Left lung (tissue), 10 donors: ENCODE measurements around the gene TTBK1. TPM values are rescaled to one million over a fixed set of nuclear protein-coding genes. Genes with fewer than 3 reads are reported as not detected.

ENCODE experiments used
- ATAC-seq: fragments of 200-7000 bp; cut with Tn5 transposase; one replicate; pipeline ENCODE4 v1.9.1; 2020; ENCODE audit warnings: moderate library complexity
- DNase-seq, 4 donors: peaks; one replicate each; pipeline ENCODE4 v3.0.0-alpha.2; 2013 to 2020
- H3K27ac ChIP-seq, 2 donors: fragments of 200-600 bp; sonication (generic) in 1 of 2; one replicate each; pipeline versions ENCODE4 v1.5.0 to v1.8.0; 2020 to 2021
- H3K27me3 ChIP-seq, 2 donors: fragments of 200-600 bp; sonication (generic) in 1 of 2; one replicate each; pipeline versions ENCODE4 v1.5.0 to v1.8.0; 2020 to 2021
- H3K36me3 ChIP-seq, 2 donors: fragments of 200-600 bp; sonication (generic) in 1 of 2; one replicate each; pipeline versions ENCODE4 v1.5.0 to v1.8.0; 2020 to 2021
- H3K4me1 ChIP-seq, 2 donors: fragments of 200-600 bp; one replicate each; pipeline ENCODE4 v1.8.0; 2021
- H3K4me3 ChIP-seq, 2 donors: fragments of 200-600 bp; sonication (generic) in 1 of 2; one replicate each; pipeline versions ENCODE4 v1.5.0 to v1.8.0; 2020 to 2021; ENCODE audit warnings: mild to moderate bottlenecking in 1 of 2
- H3K9me3 ChIP-seq, 2 donors: fragments of 200-600 bp; sonication (generic) in 1 of 2; one replicate each; pipeline versions ENCODE4 v1.5.0 to v1.8.0; 2020 to 2021
- intact Hi-C, 2 donors: fragments of 100-400 bp; cut with DNase I; formaldehyde crosslinking; loops; one replicate each; pipeline versions ENCODE4 v1.11.2 to v1.14.2; 2022
- polyA plus RNA-seq, 6 donors: library from polyadenylated mRNA; unstranded; fragments of 120-200 nt; gene quantifications; one replicate each; pipeline ENCODE4 v1.2.1, GENCODE V29; 2013; ENCODE audit not compliant: insufficient read length in 6 of 6
- total RNA-seq, 2 donors: library from RNA; stranded (reverse); fragmentation: NEBNext Ultra II Directional; extraction: Animal tissue kit (Norgen Biotek cat#: 25700); gene quantifications; one replicate each; pipeline ENCODE4 v1.2.1, GENCODE V29; 2021
- TF ChIP-seq, protein P1 (sequence below), 2 donors: fragments of 200-600 bp; sonication (generic) in 1 of 2; IDR thresholded peaks; one replicate each; pipeline versions ENCODE4 v1.5.0 to v1.8.0; 2021; ENCODE audit warnings: antibody characterized with exemption in 2 of 2
- donor health status: DM: no; HTN: yes; CAD: no.
- donor health status: DM: no; HTN: no; CAD: no.

TTBK1 gene
- total and polyA plus RNA-seq, 8 donors = 0.08 to 0.94 (median 0.62) TPM

DNA sequence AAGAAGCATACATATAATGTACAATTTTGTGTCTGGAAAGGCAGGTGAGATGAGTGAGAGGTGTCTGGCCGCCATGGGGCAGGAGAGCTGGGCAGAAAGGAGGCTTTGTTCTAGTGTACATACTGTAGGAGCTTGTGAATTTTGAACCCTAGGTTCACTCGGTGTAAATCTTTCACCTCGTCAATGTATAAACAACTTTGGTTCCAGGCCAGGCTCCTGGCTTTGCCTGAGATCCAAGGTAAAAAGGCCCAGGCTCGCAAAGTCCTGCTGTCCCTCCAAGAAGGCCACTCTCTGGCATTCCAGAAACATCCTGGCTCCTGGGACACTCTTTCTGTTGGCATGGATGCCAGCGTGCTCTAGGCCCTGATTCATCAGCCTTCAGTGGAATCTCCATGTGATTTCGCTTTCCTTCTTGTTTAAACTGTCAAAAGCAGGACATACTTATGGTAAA is 47.6 kb downstream of the TTBK1 start:
- TF ChIP-seq, protein P1, sequence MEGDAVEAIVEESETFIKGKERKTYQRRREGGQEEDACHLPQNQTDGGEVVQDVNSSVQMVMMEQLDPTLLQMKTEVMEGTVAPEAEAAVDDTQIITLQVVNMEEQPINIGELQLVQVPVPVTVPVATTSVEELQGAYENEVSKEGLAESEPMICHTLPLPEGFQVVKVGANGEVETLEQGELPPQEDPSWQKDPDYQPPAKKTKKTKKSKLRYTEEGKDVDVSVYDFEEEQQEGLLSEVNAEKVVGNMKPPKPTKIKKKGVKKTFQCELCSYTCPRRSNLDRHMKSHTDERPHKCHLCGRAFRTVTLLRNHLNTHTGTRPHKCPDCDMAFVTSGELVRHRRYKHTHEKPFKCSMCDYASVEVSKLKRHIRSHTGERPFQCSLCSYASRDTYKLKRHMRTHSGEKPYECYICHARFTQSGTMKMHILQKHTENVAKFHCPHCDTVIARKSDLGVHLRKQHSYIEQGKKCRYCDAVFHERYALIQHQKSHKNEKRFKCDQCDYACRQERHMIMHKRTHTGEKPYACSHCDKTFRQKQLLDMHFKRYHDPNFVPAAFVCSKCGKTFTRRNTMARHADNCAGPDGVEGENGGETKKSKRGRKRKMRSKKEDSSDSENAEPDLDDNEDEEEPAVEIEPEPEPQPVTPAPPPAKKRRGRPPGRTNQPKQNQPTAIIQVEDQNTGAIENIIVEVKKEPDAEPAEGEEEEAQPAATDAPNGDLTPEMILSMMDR (IDR thresholded peaks at IDR 0.05) = no peak
- Histone ChIP-seq H3K36me3 (no peaks in the 10 kb centered on the region), H3K4me3 (no peak overlapping the region), H3K27me3 (peaks cover 0 to 16% of the 10 kb centered on the region in 2 donors), H3K27ac (no peak overlapping the region), H3K9me3 (no peaks in the 10 kb centered on the region), H3K4me1 (no peaks in the 10 kb centered on the region)
- ATAC-seq (no peak), DNase-seq (no peak)
- intact Hi-C loops = no loop called here

DNA sequence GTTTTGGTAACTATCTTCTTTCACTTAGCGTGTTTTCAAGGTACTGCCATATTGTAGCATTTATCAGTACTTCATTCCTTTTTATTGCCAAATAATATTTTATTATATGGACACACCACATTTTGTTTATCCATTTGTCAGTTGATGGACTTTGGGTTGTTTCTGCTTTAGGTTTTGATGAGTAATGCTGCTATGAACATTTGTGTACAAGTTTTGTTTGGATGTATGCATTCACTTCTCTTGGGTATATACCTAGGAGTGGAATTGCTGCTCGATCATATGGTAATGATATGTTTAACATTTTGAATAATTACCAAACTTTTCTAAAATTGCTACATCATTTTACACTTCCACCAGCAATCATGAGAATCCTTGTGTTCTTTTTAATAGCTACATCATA is 48.4 kb downstream of the TTBK1 start:
- DNase-seq (no peak), ATAC-seq (no peak)
- H3K4me3 ChIP-seq = no peak overlapping the region
- H3K27me3 ChIP-seq = peaks cover 0 to 10% of the 10 kb centered on the region in 2 donors
- intact Hi-C loops = no loop called here
- no peaks in the 10 kb centered on the region for H3K4me1 ChIP-seq
- no peaks in the 10 kb centered on the region for H3K9me3 ChIP-seq
- TF ChIP-seq, protein P1 (IDR thresholded peaks at IDR 0.05) = no peak
- H3K36me3 ChIP-seq = no peaks in the 10 kb centered on the region
- no peak overlapping the region for H3K27ac ChIP-seq

DNA sequence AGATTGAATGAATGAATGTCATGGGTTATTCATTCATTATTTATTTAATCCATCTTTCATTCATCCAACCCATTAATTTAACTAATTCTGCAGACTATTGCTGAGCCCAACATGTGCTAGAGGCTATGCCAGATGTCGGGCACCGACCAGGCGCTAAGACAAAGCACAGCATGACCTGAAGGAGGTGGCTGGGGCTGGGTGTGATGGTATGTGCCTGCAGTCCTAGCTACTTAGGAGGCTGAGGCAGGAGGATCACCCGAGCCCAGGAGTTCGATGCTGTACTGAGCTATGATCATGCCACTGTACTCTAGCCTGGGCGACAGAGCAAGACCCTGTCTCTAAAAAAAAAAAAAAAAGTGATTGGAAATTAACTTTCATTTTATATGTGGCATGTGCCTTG is 49.1 kb downstream of the TTBK1 start:
- DNase-seq (no peak), ATAC-seq (no peak)
- Histone ChIP-seq H3K27me3 (peaks cover 0 to 9% of the 10 kb centered on the region in 2 donors), H3K4me3 (no peak overlapping the region), H3K36me3 (no peaks in the 10 kb centered on the region), H3K27ac (no peak overlapping the region), H3K4me1 (no peaks in the 10 kb centered on the region), H3K9me3 (no peaks in the 10 kb centered on the region)
- intact Hi-C loops = no loop called here
- TF ChIP-seq, protein P1 (IDR thresholded peaks at IDR 0.05) = no peak

DNA sequence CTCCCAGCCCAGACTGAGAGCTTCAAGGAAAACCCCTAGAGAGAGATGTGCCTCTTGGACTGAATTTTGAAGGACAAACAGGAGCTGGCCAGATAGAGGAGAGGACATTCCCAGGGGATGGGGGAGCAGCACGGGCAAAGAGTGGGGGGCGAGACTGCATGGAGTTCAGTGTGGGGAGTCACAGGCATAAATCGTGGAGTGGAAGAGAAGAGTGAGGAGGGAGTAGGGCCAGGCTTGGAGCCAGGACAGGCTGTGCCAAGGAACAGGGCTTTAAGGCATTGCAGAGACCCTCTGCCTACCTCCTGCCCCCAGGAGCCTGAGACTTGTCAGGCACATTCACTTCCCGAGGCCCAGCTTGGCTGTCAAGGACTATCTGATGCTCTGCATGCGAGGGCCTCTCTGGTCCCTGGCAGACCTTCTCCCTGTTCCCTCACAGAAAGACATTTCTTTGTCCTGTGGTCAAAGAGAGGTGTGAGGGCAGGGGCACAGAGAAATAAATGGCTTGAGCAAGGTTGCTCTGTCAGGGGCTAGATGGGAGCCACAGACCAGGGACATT is 49.6 kb downstream of the TTBK1 start:
- TF ChIP-seq, protein P1 (IDR thresholded peaks at IDR 0.05) = no peak
- intact Hi-C loops = no loop called here
- no peak for DNase-seq

DNA sequence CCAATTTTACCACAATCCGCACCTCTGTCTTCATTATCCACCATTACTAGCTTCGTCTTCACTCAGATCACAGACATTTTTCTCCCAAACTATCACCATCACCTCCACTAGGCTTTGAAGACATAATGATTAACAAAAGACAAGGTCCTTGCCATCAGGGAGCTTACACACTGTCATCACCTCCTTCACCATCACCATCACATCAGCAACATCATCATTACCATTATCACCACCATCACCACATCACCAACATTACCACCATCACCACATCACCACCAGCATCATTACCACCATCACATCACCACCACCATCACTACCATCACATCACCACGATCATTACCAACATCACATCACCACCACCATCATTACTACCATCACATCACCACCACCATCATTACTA is 50.4 kb downstream of the TTBK1 start:
- Histone ChIP-seq H3K4me1 (no peaks in the 10 kb centered on the region), H3K9me3 (no peaks in the 10 kb centered on the region), H3K27me3 (peaks cover 0 to 19% of the 10 kb centered on the region in 2 donors), H3K27ac (no peak overlapping the region), H3K4me3 (no peak overlapping the region), H3K36me3 (no peaks in the 10 kb centered on the region)
- no peak for ATAC-seq
- intact Hi-C loops = no loop called here
- no peak for DNase-seq
- TF ChIP-seq, protein P1 (IDR thresholded peaks at IDR 0.05) = no peak

More for the DNA sequence above, 49.6 kb downstream of the TTBK1 start:
- ATAC-seq = no peak
- Histone ChIP-seq H3K27ac (no peak overlapping the region), H3K36me3 (no peaks in the 10 kb centered on the region), H3K9me3 (no peaks in the 10 kb centered on the region), H3K27me3 (peaks cover 0 to 10% of the 10 kb centered on the region in 2 donors), H3K4me3 (no peak overlapping the region), H3K4me1 (no peaks in the 10 kb centered on the region)
